ENCODE results near the gene FBN3.

Gene FBN3

GRCh38 chr19:8138201-8138600, 11.2 kb downstream of the FBN3 start:
- TF ChIP-seq POLR2A (IDR thresholded peaks at IDR 0.05; ENCODE audit: low read depth, low read length) (no peak), SPI1 (IDR thresholded peaks at IDR 0.05; ENCODE audit: low read depth, low read length) (no peak), PAX5 (IDR thresholded peaks at IDR 0.05; ENCODE audit: insufficient read depth, low read length, severe bottlenecking) (no peak), TAF1 (IDR thresholded peaks at IDR 0.05; ENCODE audit: low read depth, low read length) (no peak), POU2F2 (IDR thresholded peaks at IDR 0.05; ENCODE audit: low read depth, low read length) (no peak), POLR2AphosphoS5 (IDR thresholded peaks at IDR 0.05; ENCODE audit: low read depth, low read length) (no peak)
- DNase-seq (ENCODE audit: insufficient read length, low spot score) (no peak), FAIRE-seq (no peak)

GRCh38 chr19:8137425-8137824, 12.0 kb downstream of the FBN3 start:
- FAIRE-seq (no peak), DNase-seq (ENCODE audit: insufficient read length, low spot score) (no peak)
- no peak for TF ChIP-seq SPI1 (IDR thresholded peaks at IDR 0.05; ENCODE audit: low read depth, low read length)
- TF ChIP-seq PAX5 (IDR thresholded peaks at IDR 0.05; ENCODE audit: insufficient read depth, low read length, severe bottlenecking), result no peak
- TF ChIP-seq POU2F2 (IDR thresholded peaks at IDR 0.05; ENCODE audit: low read depth, low read length), result no peak
- TF ChIP-seq POLR2A (IDR thresholded peaks at IDR 0.05; ENCODE audit: low read depth, low read length), result no peak
- TF ChIP-seq TAF1 (IDR thresholded peaks at IDR 0.05; ENCODE audit: low read depth, low read length), result no peak
- TF ChIP-seq POLR2AphosphoS5 (IDR thresholded peaks at IDR 0.05; ENCODE audit: low read depth, low read length), result no peak

GRCh38 chr19:8135946-8136618, 13.3 kb downstream of the FBN3 start:
- no peak for TF ChIP-seq PAX5 (IDR thresholded peaks at IDR 0.05; ENCODE audit: insufficient read depth, low read length, severe bottlenecking)
- DNase-seq (ENCODE audit: insufficient read length, low spot score) (no peak), FAIRE-seq (no peak)

- TF ChIP-seq PAX5 (IDR thresholded peaks at IDR 0.05; ENCODE audit: insufficient read depth, low read length, severe bottlenecking) (no peak), SPI1 (IDR thresholded peaks at IDR 0.05; ENCODE audit: low read depth, low read length) (no peak), TAF1 (IDR thresholded peaks at IDR 0.05; ENCODE audit: low read depth, low read length) (no peak), POLR2AphosphoS5 (IDR thresholded peaks at IDR 0.05; ENCODE audit: low read depth, low read length) (no peak), POU2F2 (IDR thresholded peaks at IDR 0.05; ENCODE audit: low read depth, low read length) (no peak), POLR2A (IDR thresholded peaks at IDR 0.05; ENCODE audit: low read depth, low read length) (no peak)
- FAIRE-seq (no peak), DNase-seq (ENCODE audit: insufficient read length, low spot score) (no peak)
These were observed 16.4 kb downstream of the FBN3 start for GRCh38 chr19:8132858-8133458.

- TF ChIP-seq TAF1 (IDR thresholded peaks at IDR 0.05; ENCODE audit: low read depth, low read length) (no peak), POU2F2 (IDR thresholded peaks at IDR 0.05; ENCODE audit: low read depth, low read length) (no peak), PAX5 (IDR thresholded peaks at IDR 0.05; ENCODE audit: insufficient read depth, low read length, severe bottlenecking) (no peak)
- no peak for DNase-seq (ENCODE audit: insufficient read length, low spot score)
- FAIRE-seq, result no peak
These were observed 17.9 kb downstream of the FBN3 start for GRCh38 chr19:8131517-8131916.

GRCh38 chr19:8129061-8129618, 20.3 kb downstream of the FBN3 start:
- FAIRE-seq (no peak), DNase-seq (ENCODE audit: insufficient read length, low spot score) (no peak)
- TF ChIP-seq TAF1 (IDR thresholded peaks at IDR 0.05; ENCODE audit: low read depth, low read length), result no peak
- no peak for TF ChIP-seq PAX5 (IDR thresholded peaks at IDR 0.05; ENCODE audit: insufficient read depth, low read length, severe bottlenecking)
- no peak for TF ChIP-seq POLR2A (IDR thresholded peaks at IDR 0.05; ENCODE audit: low read depth, low read length)
- no peak for TF ChIP-seq POU2F2 (IDR thresholded peaks at IDR 0.05; ENCODE audit: low read depth, low read length)
- no peak for TF ChIP-seq POLR2AphosphoS5 (IDR thresholded peaks at IDR 0.05; ENCODE audit: low read depth, low read length)
- no peak for TF ChIP-seq SPI1 (IDR thresholded peaks at IDR 0.05; ENCODE audit: low read depth, low read length)

- no peak for TF ChIP-seq PAX5 (IDR thresholded peaks at IDR 0.05; ENCODE audit: insufficient read depth, low read length, severe bottlenecking)
- no peak for TF ChIP-seq POU2F2 (IDR thresholded peaks at IDR 0.05; ENCODE audit: low read depth, low read length)
- no peak for TF ChIP-seq POLR2A (IDR thresholded peaks at IDR 0.05; ENCODE audit: low read depth, low read length)
- no peak for TF ChIP-seq POLR2AphosphoS5 (IDR thresholded peaks at IDR 0.05; ENCODE audit: low read depth, low read length)
- TF ChIP-seq TAF1 (IDR thresholded peaks at IDR 0.05; ENCODE audit: low read depth, low read length), result no peak
- no peak for TF ChIP-seq SPI1 (IDR thresholded peaks at IDR 0.05; ENCODE audit: low read depth, low read length)
- FAIRE-seq, result peak; percentile 63
- no peak for DNase-seq (ENCODE audit: insufficient read length, low spot score)
These were observed 20.8 kb downstream of the FBN3 start for GRCh38 chr19:8128551-8128950.

GRCh38 chr19:8127311-8127710, 22.1 kb downstream of the FBN3 start:
- FAIRE-seq (no peak), DNase-seq (ENCODE audit: insufficient read length, low spot score) (no peak)
- TF ChIP-seq POU2F2 (IDR thresholded peaks at IDR 0.05; ENCODE audit: low read depth, low read length) (no peak), POLR2A (IDR thresholded peaks at IDR 0.05; ENCODE audit: low read depth, low read length) (no peak), POLR2AphosphoS5 (IDR thresholded peaks at IDR 0.05; ENCODE audit: low read depth, low read length) (no peak), TAF1 (IDR thresholded peaks at IDR 0.05; ENCODE audit: low read depth, low read length) (no peak), SPI1 (IDR thresholded peaks at IDR 0.05; ENCODE audit: low read depth, low read length) (no peak), PAX5 (IDR thresholded peaks at IDR 0.05; ENCODE audit: insufficient read depth, low read length, severe bottlenecking) (no peak)

- TF ChIP-seq POLR2A (IDR thresholded peaks at IDR 0.05; ENCODE audit: low read depth, low read length) (no peak), TAF1 (IDR thresholded peaks at IDR 0.05; ENCODE audit: low read depth, low read length) (no peak)
- no peak for DNase-seq (ENCODE audit: insufficient read length, low spot score)
- FAIRE-seq, result no peak
These were observed 22.9 kb downstream of the FBN3 start for GRCh38 chr19:8126511-8126910.

GRCh38 chr19:8126008-8126407, 23.4 kb downstream of the FBN3 start:
- no peak for TF ChIP-seq POLR2AphosphoS5 (IDR thresholded peaks at IDR 0.05; ENCODE audit: low read depth, low read length)
- FAIRE-seq (no peak), DNase-seq (ENCODE audit: insufficient read length, low spot score) (no peak)

Measured in GM12891 (cell line).